Left forelimb (tissue), 1 donor: ENCODE results near the gene MAEL.

ENCODE experiments used
- DNase-seq: peaks from one replicate; pipeline ENCODE4 v3.0.0-alpha.2; 2018; ENCODE audit warnings: low spot score

MAEL gene

GRCh38 chr1:166988974-166989515 lies at the start of gene MAEL:
Gene MAEL (plus strand): TSS chr1:166989280. CDS start chr1:166989353, 73 bp downstream.
- no peak for DNase-seq

GRCh38 chr1:166939741-166940375 lies 49.2 kb upstream of the MAEL start:
- DNase-seq, result no peak

GRCh38 chr1:166944186-166944967 lies 44.7 kb upstream of the MAEL start:
- no peak for DNase-seq

GRCh38 chr1:166947398-166948043 lies 41.6 kb upstream of the MAEL start:
- DNase-seq, result peak; percentile 82

GRCh38 chr1:166948856-166949350 lies 40.2 kb upstream of the MAEL start:
- no peak for DNase-seq

- DNase-seq, result no peak
These were observed 38.9 kb upstream of the MAEL start for GRCh38 chr1:166950156-166950555.

- DNase-seq, result no peak
These were observed 38.0 kb upstream of the MAEL start for GRCh38 chr1:166951050-166951449.

- no peak for DNase-seq
These were observed 36.9 kb upstream of the MAEL start for GRCh38 chr1:166952002-166952746.

- DNase-seq, result no peak
These were observed 35.6 kb upstream of the MAEL start for GRCh38 chr1:166953491-166953890.

GRCh38 chr1:166956057-166956850 lies 32.8 kb upstream of the MAEL start:
- no peak for DNase-seq

GRCh38 chr1:166956872-166957271 lies 32.2 kb upstream of the MAEL start:
- DNase-seq, result no peak

GRCh38 chr1:166960858-166961474 lies 28.1 kb upstream of the MAEL start:
- no peak for DNase-seq

- DNase-seq, result no peak
These were observed 19.9 kb upstream of the MAEL start for GRCh38 chr1:166969074-166969677.

GRCh38 chr1:166971252-166971651 lies 17.8 kb upstream of the MAEL start:
- no peak for DNase-seq

- DNase-seq, result no peak
These were observed 16.9 kb upstream of the MAEL start for GRCh38 chr1:166972193-166972592.

GRCh38 chr1:166972826-166973225 lies 16.3 kb upstream of the MAEL start:
- no peak for DNase-seq

GRCh38 chr1:166974647-166975345 lies 14.3 kb upstream of the MAEL start:
- no peak for DNase-seq

GRCh38 chr1:166975361-166976129 lies 13.5 kb upstream of the MAEL start, which contains the start of gene ILDR2:
Gene ILDR2 (minus strand): TSS chr1:166975540. CDS start chr1:166975268, 272 bp downstream.
- DNase-seq, result peak; percentile 75

GRCh38 chr1:166977951-166978350 lies 11.1 kb upstream of the MAEL start:
- DNase-seq, result no peak
